Cardiac muscle cell (in vitro differentiated cells and primary cell): ENCODE results near the gene PRKG1. TPM values are rescaled to one million over a fixed set of nuclear protein-coding genes. Genes with fewer than 3 reads are reported as not detected.

ENCODE experiments used
- DNase-seq, 2 donors: peaks; one replicate each; pipeline versions ENCODE4 v3.0.0 to v3.0.0-alpha.2; 2010 to 2017; ENCODE audit warnings: low read depth in 1 of 2, low spot score in 1 of 2
- H3K27ac ChIP-seq: fragments of 200-600 bp; sonication (generic); 2 replicates; pipeline ENCODE4 v1.5.1; 2016
- H3K27me3 ChIP-seq: fragments of 200-600 bp; sonication (generic); 2 replicates; pipeline ENCODE4 v1.6.0; 2016; ENCODE audit warnings: control low read depth
- H3K36me3 ChIP-seq: fragments of 200-600 bp; sonication (generic); 2 replicates; pipeline ENCODE4 v1.5.1; 2016; ENCODE audit warnings: control low read depth
- H3K4me1 ChIP-seq: fragments of 200-600 bp; sonication (generic); 2 replicates; pipeline ENCODE4 v1.8.1; 2017; ENCODE audit warnings: low read depth, mild to moderate bottlenecking, mixed run types
- H3K4me3 ChIP-seq: fragments of 200-600 bp; sonication (generic); 2 replicates; pipeline ENCODE4 v1.5.1; 2016; ENCODE audit warnings: mild to moderate bottlenecking
- H3K9me3 ChIP-seq: fragments of 200-600 bp; sonication (generic); 2 replicates; pipeline ENCODE4 v1.5.1; 2017; ENCODE audit warnings: low read depth, mild to moderate bottlenecking, control low read depth
- polyA plus RNA-seq: library from polyadenylated mRNA; unstranded; fragments of >200 nt; fragmentation: Nextera tagmentation; extraction: Ambion mirVana; gene quantifications from 2 replicates; pipeline ENCODE4 v1.2.1, GENCODE V29; 2016
- total RNA-seq: library from RNA; depleted of rRNA; stranded (reverse); fragments of >200 nt; gene quantifications from 2 replicates; pipeline ENCODE4 v1.2.3, GENCODE V29; 2016
- TF ChIP-seq, protein P1 (sequence below): IDR thresholded peaks from 2 replicates; pipeline ENCODE4 v1.5.1; 2012; ENCODE audit warnings: low read depth, mild to moderate bottlenecking, low read length

PRKG1 gene
- total and polyA plus RNA-seq, 2 experiments from 2014 or later: 2.9 to 13.3 TPM

DNA sequence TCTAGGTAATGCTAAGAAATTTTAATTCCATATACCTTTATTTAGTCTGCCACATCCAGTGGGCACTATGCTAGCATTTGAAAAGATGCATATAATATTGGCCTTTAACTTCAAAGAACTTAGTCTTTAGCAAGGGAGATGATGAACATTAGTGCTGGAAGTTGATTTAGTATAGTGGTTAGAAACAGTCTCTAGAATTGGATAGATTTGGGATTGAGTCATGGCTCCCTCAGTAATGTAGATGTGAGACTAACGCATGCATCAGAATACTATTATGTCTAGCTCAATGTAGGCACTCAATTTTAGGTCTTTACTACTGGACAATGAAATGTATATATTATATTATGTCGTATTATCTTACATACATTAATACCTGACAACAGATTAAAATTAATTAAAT is 1245.6 kb downstream of the PRKG1 start:
- Histone ChIP-seq H3K27me3 (peaks cover 5% of the 10 kb centered on the region), H3K4me3 (no peak overlapping the region), H3K9me3 (no peaks in the 10 kb centered on the region), H3K27ac (no peak overlapping the region), H3K4me1 (no peaks in the 10 kb centered on the region), H3K36me3 (no peaks in the 10 kb centered on the region)
- TF ChIP-seq, protein P1, sequence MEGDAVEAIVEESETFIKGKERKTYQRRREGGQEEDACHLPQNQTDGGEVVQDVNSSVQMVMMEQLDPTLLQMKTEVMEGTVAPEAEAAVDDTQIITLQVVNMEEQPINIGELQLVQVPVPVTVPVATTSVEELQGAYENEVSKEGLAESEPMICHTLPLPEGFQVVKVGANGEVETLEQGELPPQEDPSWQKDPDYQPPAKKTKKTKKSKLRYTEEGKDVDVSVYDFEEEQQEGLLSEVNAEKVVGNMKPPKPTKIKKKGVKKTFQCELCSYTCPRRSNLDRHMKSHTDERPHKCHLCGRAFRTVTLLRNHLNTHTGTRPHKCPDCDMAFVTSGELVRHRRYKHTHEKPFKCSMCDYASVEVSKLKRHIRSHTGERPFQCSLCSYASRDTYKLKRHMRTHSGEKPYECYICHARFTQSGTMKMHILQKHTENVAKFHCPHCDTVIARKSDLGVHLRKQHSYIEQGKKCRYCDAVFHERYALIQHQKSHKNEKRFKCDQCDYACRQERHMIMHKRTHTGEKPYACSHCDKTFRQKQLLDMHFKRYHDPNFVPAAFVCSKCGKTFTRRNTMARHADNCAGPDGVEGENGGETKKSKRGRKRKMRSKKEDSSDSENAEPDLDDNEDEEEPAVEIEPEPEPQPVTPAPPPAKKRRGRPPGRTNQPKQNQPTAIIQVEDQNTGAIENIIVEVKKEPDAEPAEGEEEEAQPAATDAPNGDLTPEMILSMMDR: no peak
- no peak for DNase-seq

DNA sequence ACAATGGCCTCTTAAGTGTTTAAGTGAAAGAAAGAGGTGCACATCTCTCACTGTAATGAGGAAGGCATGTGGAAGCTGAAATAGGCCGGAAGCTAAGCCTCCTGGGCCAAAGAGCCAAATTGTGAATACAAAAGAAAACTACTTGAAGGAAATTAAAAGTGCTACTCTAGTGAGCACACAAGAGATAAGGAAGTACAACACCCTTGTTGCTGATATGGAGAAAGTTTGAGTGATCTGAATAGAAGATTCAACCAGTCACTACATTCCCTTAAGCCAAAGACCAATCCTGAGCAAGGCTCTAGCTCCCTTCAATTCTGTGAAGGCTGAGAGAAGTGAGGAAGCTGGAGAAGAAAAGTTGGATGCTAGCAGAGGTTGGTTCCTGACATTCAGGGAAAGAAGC is 1248.0 kb downstream of the PRKG1 start:
- DNase-seq: no peak
- H3K4me3 ChIP-seq: no peak overlapping the region
- H3K27me3 ChIP-seq: no peaks in the 10 kb centered on the region
- H3K4me1 ChIP-seq: no peaks in the 10 kb centered on the region
- TF ChIP-seq, protein P1: no peak
- no peak overlapping the region for H3K27ac ChIP-seq
- H3K36me3 ChIP-seq: no peaks in the 10 kb centered on the region
- no peaks in the 10 kb centered on the region for H3K9me3 ChIP-seq

DNA sequence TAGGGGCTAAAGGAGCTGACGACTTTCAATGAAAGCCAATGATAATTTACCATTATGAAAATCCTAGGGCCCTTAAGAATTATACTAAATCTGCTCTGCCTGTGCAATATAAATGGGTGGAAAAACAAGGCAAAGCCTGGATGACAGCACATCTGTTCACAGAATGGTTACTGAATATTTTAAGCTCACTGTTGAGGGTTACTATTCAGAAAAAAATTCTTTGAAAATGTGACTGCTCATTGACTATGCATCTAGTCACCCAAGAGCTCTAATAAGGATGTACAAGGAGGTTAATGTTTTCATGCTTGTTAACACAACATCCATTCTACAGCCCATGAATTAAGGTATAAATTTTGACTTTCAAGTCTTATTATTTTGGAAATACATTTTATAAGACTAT is 1248.6 kb downstream of the PRKG1 start:
- Histone ChIP-seq H3K27ac (no peak overlapping the region), H3K4me1 (no peaks in the 10 kb centered on the region), H3K9me3 (no peaks in the 10 kb centered on the region), H3K27me3 (no peaks in the 10 kb centered on the region), H3K4me3 (no peak overlapping the region), H3K36me3 (no peaks in the 10 kb centered on the region)
- TF ChIP-seq, protein P1: no peak
- DNase-seq: no peak

DNA sequence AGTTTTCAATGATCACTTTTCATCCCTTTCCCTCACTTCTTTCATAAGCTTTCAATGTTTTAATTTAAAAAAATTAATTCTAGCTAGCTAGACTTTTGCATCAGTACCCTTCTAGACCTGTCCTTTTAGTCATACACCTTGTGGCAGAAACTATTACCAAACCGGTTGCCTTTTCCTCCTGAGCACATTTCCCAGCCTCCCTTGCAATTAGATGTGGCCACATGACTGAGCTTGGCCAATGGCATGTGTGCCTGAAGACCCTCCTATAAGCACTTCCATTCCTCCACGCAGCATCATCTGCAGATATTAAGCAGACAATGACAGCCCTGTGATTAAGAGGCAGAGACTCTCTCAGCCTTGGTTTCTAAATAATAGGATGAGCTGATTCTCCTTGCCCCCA is 1252.1 kb downstream of the PRKG1 start:
- H3K27me3 ChIP-seq: no peaks in the 10 kb centered on the region
- DNase-seq: no peak
- no peak overlapping the region for H3K4me3 ChIP-seq
- H3K27ac ChIP-seq: no peak overlapping the region
- H3K9me3 ChIP-seq: no peaks in the 10 kb centered on the region
- H3K36me3 ChIP-seq: no peaks in the 10 kb centered on the region
- TF ChIP-seq, protein P1: no peak
- H3K4me1 ChIP-seq: no peaks in the 10 kb centered on the region

DNA sequence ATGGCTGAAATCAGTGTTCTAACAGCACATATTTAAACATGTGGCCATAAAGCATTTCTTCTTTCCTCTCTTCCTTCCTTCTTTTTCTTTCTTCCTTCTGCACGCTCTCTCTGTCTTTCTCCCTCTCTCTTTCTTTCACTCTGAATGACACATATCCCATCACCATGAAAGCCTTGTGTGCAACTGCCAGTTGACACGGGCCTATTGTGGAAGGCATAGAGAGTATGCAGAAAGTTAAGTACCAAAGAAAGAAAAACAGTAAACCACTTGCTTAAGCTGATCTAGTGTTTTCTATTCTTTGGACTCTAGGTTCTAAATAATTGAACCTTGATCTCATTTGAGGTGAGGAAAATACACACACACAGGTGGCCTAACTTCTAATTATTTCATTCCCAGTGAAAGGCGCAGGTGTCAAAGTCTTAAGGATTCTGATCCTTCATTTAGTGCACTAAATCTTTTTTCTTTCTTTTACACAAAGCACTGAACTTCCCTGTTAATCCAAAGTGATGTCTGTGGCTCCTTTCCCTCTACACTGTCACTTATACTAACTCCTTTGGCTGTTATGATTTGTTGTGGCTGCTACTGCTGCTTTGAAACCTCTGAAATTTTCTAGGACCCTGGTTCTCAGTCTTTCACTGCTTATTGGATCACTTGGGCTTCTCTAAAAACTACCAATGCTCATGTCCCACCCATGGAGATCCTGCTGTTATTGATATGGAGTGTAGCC is 1257.5 kb downstream of the PRKG1 start:
- Histone ChIP-seq H3K27ac (no peak overlapping the region), H3K4me3 (no peak overlapping the region), H3K4me1 (no peaks in the 10 kb centered on the region), H3K36me3 (no peaks in the 10 kb centered on the region), H3K9me3 (no peaks in the 10 kb centered on the region), H3K27me3 (no peaks in the 10 kb centered on the region)
- TF ChIP-seq, protein P1: no peak
- DNase-seq: no peak

DNA sequence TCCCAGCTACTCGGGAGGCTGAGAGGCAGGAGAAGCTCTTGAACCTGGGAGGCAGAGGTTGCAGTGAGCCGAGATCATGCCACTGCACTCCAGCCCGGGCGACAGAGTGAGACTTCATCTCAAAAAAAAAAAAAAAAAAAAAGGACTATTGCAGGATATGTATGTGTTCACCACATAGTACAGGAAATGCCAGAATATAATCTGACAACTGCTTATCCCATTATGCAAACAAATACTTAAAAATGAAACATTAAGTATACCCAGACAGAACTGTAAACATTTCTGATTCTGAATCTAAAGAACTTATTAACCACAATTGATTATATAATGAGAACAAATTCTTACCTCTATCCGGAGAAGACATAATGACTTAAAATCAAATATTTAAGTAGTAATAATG is 1258.5 kb downstream of the PRKG1 start:
- Histone ChIP-seq H3K4me1 (no peaks in the 10 kb centered on the region), H3K27me3 (no peaks in the 10 kb centered on the region), H3K27ac (no peak overlapping the region), H3K36me3 (no peaks in the 10 kb centered on the region), H3K9me3 (no peaks in the 10 kb centered on the region), H3K4me3 (no peak overlapping the region)
- TF ChIP-seq, protein P1: no peak
- peak in 1 of 2 donors; percentile 33 for DNase-seq
